A549 (cell line): Measurements from ENCODE around the gene FSTL3. TPM values are rescaled to one million over a fixed set of nuclear protein-coding genes. Genes with fewer than 3 reads are reported as not detected.

ENCODE experiments used
- ATAC-seq, 2 experiments: fragments of 200-7000 bp in 1 of 2; fragments of >200 bp in 1 of 2; cut with Nextera tagmentation in 1 of 2; cut with Tn5 transposase in 1 of 2; 3 replicates each; pipeline versions ENCODE4 v1.8.0 to v1.9.1; 2018 to 2020; ENCODE audit warnings: mild to moderate bottlenecking in 1 of 2, moderate library complexity in 1 of 2
- CTCF ChIA-PET: fragments of 300-600 bp; sonication (Branson Sonifier 250); formaldehyde crosslinking; extraction: SDS; loops from one replicate; lab custom pipeline; 2021; ENCODE audit warnings: antibody characterized with exemption, inconsistent platforms; lab: Yijun Ruan, JAX
- POLR2A ChIA-PET: fragments of 350-600 bp; formaldehyde crosslinking; extraction: SDS; loops from one replicate; lab custom pipeline; 2021; ENCODE audit warnings: antibody characterized with exemption, inconsistent platforms; lab: Yijun Ruan, JAX
- DNase-seq, 2 experiments: peaks; one replicate each; pipeline versions ENCODE4 v3.0.0 to v3.0.0-alpha.2; 2011 to 2016; ENCODE audit warnings: low read depth in 1 of 2, low spot score in 1 of 2
- FAIRE-seq: peaks from 2 replicates; lab custom pipeline; 2011; peaks lifted over from hg19 to GRCh38; lab: Jason Lieb, UNC
- H3K27ac ChIP-seq, 2 experiments: fragments of >200 bp; sonication (Bioruptor Twin); formaldehyde crosslinking; 3 replicates each; pipeline ENCODE4 v1.5.1; 2016 to 2017
- H3K4me1 ChIP-seq: fragments of >200 bp; sonication (Bioruptor Twin); formaldehyde crosslinking; 3 replicates; pipeline ENCODE4 v1.6.1; 2016
- H3K4me2 ChIP-seq: fragments of >200 bp; sonication (Bioruptor Twin); formaldehyde crosslinking; 3 replicates; pipeline ENCODE4 v1.6.1; 2016
- H3K4me3 ChIP-seq: fragments of >200 bp; sonication (Bioruptor Twin); formaldehyde crosslinking; 3 replicates; pipeline ENCODE4 v1.5.1; 2016
- H3K9me3 ChIP-seq: fragments of >200 bp; sonication (Bioruptor Twin); formaldehyde crosslinking; 3 replicates; pipeline ENCODE4 v1.6.1; 2016
- BHLHE40 ChIP-seq: IDR thresholded peaks from 2 replicates; pipeline ENCODE4 v1.6.1; 2012; ENCODE audit warnings: low read depth, low read length, inconsistent platforms
- CBX2 ChIP-seq: fragments of 200-600 bp; sonication (generic); IDR thresholded peaks from 2 replicates; pipeline ENCODE4 v1.6.1; 2016; ENCODE audit warnings: low read depth, mild to moderate bottlenecking, borderline replicate concordance
- CEBPB ChIP-seq, 2 experiments: fragments of >200 bp in 1 of 2; sonication (Bioruptor Twin) in 1 of 2; formaldehyde crosslinking in 1 of 2; IDR thresholded peaks; 2 replicates each; pipeline ENCODE4 v1.6.1; 2012 to 2016
- CHD2 ChIP-seq: fragments of 150-350 bp; IDR thresholded peaks from 2 replicates; pipeline ENCODE4 v1.6.1; 2014; ENCODE audit warnings: low read length; ENCODE audit not compliant: partially characterized antibody
- CHD4 ChIP-seq: fragments of 200-600 bp; sonication (generic); IDR thresholded peaks from 2 replicates; pipeline ENCODE4 v1.6.1; 2016; ENCODE audit warnings: antibody characterized with exemption, mild to moderate bottlenecking, borderline replicate concordance
- HDAC2 ChIP-seq: fragments of 200-600 bp; sonication (generic); IDR thresholded peaks from 2 replicates; pipeline ENCODE4 v1.6.1; 2016
- HOXB13 ChIP-seq: fragments of 250-450 bp; sonication (Bioruptor Pico); IDR thresholded peaks from 2 replicates; pipeline ENCODE4 v1.5.0; 2020; ENCODE audit warnings: low read depth, mild to moderate bottlenecking, moderate library complexity
- MYC ChIP-seq: IDR thresholded peaks from 2 replicates; pipeline ENCODE4 v1.6.1; 2012; ENCODE audit warnings: mild to moderate bottlenecking, inconsistent platforms, low read length, improper control_type of control experiment, borderline replicate concordance
- PHF8 ChIP-seq: fragments of 200-600 bp; sonication (generic); IDR thresholded peaks from 2 replicates; pipeline ENCODE4 v1.6.1; 2016; ENCODE audit warnings: low read depth, mild to moderate bottlenecking, antibody characterized with exemption, moderate library complexity, borderline replicate concordance
- POLR2A ChIP-seq: IDR thresholded peaks from 2 replicates; pipeline ENCODE4 v1.6.1; 2012; ENCODE audit warnings: mild to moderate bottlenecking, low read length
- RAD21 ChIP-seq, 2 experiments: fragments of >200 bp in 1 of 2; sonication (Bioruptor Twin) in 1 of 2; formaldehyde crosslinking in 1 of 2; IDR thresholded peaks in 1 of 2; conservative IDR thresholded peaks in 1 of 2; 2 replicates in 1 of 2; 3 replicates in 1 of 2; pipeline ENCODE4 v1.6.1; 2012 to 2018; ENCODE audit warnings: inconsistent platforms in 1 of 2
- RARB ChIP-seq: fragments of 250-450 bp; sonication (Bioruptor Pico); IDR thresholded peaks from 2 replicates; pipeline ENCODE4 v1.8.0; 2021; ENCODE audit warnings: mild to moderate bottlenecking, moderate library complexity
- SREBF2 ChIP-seq: fragments of 450-650 bp; IDR thresholded peaks from 2 replicates; pipeline ENCODE4 v1.6.1; 2014; ENCODE audit warnings: mild to moderate bottlenecking, moderate library complexity
- WGBS: methylation state at CpG from one replicate; pipeline ENCODE4 v1.1.6; 2017; ENCODE audit errors: missing lambda C conversion rate; 5-methylcytosine and 5-hydroxymethylcytosine counted together
- polyA plus RNA-seq, 4 experiments: library from polyadenylated mRNA; depleted of rRNA in 3 of 4; stranded (reverse); fragments of >200 nt; fragmentation: RNase III in 1 of 4; extraction: RNeasy Plus Mini Kit Qiagen cat#74134 plus additional on column Dnase treatment in 1 of 4; gene quantifications; 2 replicates in 3 of 4; 3 replicates in 1 of 4; pipeline ENCODE4 v1.2.3, GENCODE V29; 2011 to 2017
- TF ChIP-seq, protein P1 (sequence below): fragments of 250-450 bp; sonication (Bioruptor Pico); IDR thresholded peaks from 2 replicates; pipeline ENCODE4 v1.5.0; 2020; ENCODE audit warnings: low read depth, mild to moderate bottlenecking, moderate library complexity
- TF ChIP-seq, protein P2 (sequence below): IDR thresholded peaks from 2 replicates; pipeline ENCODE4 v1.6.1; 2012; ENCODE audit warnings: low read depth, borderline replicate concordance
- TF ChIP-seq, protein P3 (sequence below): fragments of >200 bp; sonication (Bioruptor Twin); formaldehyde crosslinking; IDR thresholded peaks from 3 replicates; pipeline ENCODE4 v1.5.1; 2016
- TF ChIP-seq, protein P4 (sequence below): fragments of 250-450 bp; sonication (Bioruptor Pico); IDR thresholded peaks from 2 replicates; pipeline ENCODE4 v1.5.0; 2021; ENCODE audit warnings: mild to moderate bottlenecking, moderate library complexity, borderline replicate concordance
- TF ChIP-seq, protein P5 (sequence below): fragments of >200 bp; sonication (Bioruptor Twin); formaldehyde crosslinking; IDR thresholded peaks from 2 replicates; pipeline ENCODE4 v1.6.1; 2016
- TF ChIP-seq, protein P6 (sequence below): IDR thresholded peaks from 2 replicates; pipeline ENCODE4 v1.6.1; 2012

FSTL3 gene
- polyA plus RNA-seq, 2 of the 4 experiments (the other 2 are of a cell fraction): 58.1 to 131 TPM

DNA sequence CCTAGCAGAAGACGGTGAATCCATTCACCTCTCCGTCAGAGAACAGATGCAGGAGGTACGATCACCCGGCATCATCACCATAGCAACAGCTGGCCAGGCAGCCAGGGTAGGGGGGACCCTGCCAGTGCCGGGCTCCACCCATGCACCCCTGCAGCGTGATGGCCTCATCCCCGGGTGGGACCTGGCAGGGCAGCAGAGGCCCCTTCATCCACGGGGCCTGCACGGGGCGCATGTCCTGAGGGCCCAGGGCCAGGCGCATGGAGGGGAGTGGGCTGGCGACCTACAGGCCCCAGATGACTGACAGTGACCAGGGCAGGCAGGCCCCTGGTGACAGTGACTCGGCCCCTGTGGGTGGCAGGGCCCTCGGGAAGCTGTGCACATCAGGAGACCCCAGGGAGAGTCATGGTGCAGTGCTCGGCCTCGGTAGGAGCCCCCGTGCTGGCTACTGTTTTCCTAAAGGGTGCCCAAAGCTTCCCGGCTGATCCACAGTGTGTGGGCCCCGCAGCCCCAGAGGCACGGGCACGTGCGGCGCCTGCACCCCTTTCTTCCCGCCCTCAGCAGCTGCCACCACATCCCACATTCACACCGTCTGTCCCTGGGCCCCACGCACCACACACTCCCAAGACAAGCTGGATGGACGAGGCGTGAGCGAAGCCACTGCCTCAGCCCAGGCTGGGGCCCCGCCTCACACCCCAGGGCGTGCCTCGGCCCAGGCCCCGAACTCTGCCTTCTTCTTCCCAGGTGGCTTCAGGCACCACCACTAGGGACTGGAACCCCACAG, 17.9 kb upstream of the FSTL3 start:
- Histone ChIP-seq H3K4me3 (no peak overlapping the region), H3K4me2 (no peak overlapping the region), H3K9me3 (no peaks in the 10 kb centered on the region), H3K4me1 (peaks cover 8% of the 10 kb centered on the region; the same call in 2 of the 3 replicates), H3K27ac (no peak overlapping the region; a peak in 1 of 6 replicates)
- WGBS: 93% methylated on average over 22 of the region's 33 CpGs
- no peak for TF ChIP-seq CHD2
- TF ChIP-seq HOXB13 (CRISPR knock-in tag): no peak
- TF ChIP-seq, protein P1, sequence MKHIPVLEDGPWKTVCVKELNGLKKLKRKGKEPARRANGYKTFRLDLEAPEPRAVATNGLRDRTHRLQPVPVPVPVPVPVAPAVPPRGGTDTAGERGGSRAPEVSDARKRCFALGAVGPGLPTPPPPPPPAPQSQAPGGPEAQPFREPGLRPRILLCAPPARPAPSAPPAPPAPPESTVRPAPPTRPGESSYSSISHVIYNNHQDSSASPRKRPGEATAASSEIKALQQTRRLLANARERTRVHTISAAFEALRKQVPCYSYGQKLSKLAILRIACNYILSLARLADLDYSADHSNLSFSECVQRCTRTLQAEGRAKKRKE (CRISPR knock-in tag): no peak
- no peak for TF ChIP-seq HDAC2
- no peak for TF ChIP-seq CEBPB (IDR thresholded peaks at IDR 0.05)
- no peak for TF ChIP-seq PHF8
- TF ChIP-seq CHD4: no peak
- TF ChIP-seq SREBF2: no peak
- TF ChIP-seq, protein P2, sequence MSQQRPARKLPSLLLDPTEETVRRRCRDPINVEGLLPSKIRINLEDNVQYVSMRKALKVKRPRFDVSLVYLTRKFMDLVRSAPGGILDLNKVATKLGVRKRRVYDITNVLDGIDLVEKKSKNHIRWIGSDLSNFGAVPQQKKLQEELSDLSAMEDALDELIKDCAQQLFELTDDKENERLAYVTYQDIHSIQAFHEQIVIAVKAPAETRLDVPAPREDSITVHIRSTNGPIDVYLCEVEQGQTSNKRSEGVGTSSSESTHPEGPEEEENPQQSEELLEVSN: no peak
- TF ChIP-seq, protein P3, sequence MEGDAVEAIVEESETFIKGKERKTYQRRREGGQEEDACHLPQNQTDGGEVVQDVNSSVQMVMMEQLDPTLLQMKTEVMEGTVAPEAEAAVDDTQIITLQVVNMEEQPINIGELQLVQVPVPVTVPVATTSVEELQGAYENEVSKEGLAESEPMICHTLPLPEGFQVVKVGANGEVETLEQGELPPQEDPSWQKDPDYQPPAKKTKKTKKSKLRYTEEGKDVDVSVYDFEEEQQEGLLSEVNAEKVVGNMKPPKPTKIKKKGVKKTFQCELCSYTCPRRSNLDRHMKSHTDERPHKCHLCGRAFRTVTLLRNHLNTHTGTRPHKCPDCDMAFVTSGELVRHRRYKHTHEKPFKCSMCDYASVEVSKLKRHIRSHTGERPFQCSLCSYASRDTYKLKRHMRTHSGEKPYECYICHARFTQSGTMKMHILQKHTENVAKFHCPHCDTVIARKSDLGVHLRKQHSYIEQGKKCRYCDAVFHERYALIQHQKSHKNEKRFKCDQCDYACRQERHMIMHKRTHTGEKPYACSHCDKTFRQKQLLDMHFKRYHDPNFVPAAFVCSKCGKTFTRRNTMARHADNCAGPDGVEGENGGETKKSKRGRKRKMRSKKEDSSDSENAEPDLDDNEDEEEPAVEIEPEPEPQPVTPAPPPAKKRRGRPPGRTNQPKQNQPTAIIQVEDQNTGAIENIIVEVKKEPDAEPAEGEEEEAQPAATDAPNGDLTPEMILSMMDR: no peak
- TF ChIP-seq RARB (CRISPR knock-in tag): no peak
- TF ChIP-seq POLR2A: no peak
- no peak for TF ChIP-seq MYC
- no peak for TF ChIP-seq RAD21 (conservative IDR thresholded peaks at IDR 0.05 in 1 of 2, IDR thresholded peaks at IDR 0.05 in 1 of 2)
- TF ChIP-seq, protein P4, sequence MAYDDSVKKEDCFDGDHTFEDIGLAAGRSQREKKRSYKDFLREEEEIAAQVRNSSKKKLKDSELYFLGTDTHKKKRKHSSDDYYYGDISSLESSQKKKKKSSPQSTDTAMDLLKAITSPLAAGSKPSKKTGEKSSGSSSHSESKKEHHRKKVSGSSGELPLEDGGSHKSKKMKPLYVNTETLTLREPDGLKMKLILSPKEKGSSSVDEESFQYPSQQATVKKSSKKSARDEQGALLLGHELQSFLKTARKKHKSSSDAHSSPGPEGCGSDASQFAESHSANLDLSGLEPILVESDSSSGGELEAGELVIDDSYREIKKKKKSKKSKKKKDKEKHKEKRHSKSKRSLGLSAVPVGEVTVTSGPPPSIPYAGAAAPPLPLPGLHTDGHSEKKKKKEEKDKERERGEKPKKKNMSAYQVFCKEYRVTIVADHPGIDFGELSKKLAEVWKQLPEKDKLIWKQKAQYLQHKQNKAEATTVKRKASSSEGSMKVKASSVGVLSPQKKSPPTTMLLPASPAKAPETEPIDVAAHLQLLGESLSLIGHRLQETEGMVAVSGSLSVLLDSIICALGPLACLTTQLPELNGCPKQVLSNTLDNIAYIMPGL (CRISPR knock-in tag): no peak
- no peak for TF ChIP-seq CBX2
- no peak for TF ChIP-seq BHLHE40
- TF ChIP-seq, protein P5, sequence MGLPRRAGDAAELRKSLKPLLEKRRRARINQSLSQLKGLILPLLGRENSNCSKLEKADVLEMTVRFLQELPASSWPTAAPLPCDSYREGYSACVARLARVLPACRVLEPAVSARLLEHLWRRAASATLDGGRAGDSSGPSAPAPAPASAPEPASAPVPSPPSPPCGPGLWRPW: no peak
- TF ChIP-seq, protein P6, sequence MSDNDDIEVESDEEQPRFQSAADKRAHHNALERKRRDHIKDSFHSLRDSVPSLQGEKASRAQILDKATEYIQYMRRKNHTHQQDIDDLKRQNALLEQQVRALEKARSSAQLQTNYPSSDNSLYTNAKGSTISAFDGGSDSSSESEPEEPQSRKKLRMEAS: no peak
- ChIA-PET POLR2A (interaction anchor here (0.5 kb wide), 1 partner anchor 17 kb away, joined by 3 read pairs; no protein-coding TSS in a partner anchor), CTCF (interaction anchor here (2.6 kb wide), 1 partner anchor 73 kb away, joined by 8 read pairs; no protein-coding TSS in a partner anchor)
- no peak for FAIRE-seq
- no peak for ATAC-seq
- no peak for DNase-seq
